HCT116 (cell line): ENCODE data around the gene IGSF21.
"Not testable (repeated sequence)": the region's sequence is repeated elsewhere in the genome, so short reads cannot be mapped to it uniquely, and the experiment has no call there.

Source experiments
- CTCF ChIP-seq, 3 experiments: fragments of 200-600 bp in 1 of 3; sonication (generic) in 1 of 3; IDR thresholded peaks in 2 of 3; conservative IDR thresholded peaks in 1 of 3; 2 replicates each; pipeline ENCODE4 v1.5.1; 2012 to 2017; ENCODE audit warnings: low read depth in 2 of 3, low read length in 2 of 3, antibody characterized with exemption in 1 of 3, borderline replicate concordance in 1 of 3, control low read depth in 1 of 3, mild to moderate bottlenecking in 1 of 3, mixed read lengths in 1 of 3, mixed run types in 1 of 3, moderate library complexity in 1 of 3; ENCODE audit not compliant: insufficient read depth in 1 of 3
- EZH2 ChIP-seq: fragments of 200-600 bp; sonication (generic); IDR thresholded peaks from 2 replicates; pipeline ENCODE4 v1.6.1; 2017; ENCODE audit warnings: antibody characterized with exemption, mixed run types
- POLR2A ChIP-seq: IDR thresholded peaks from 2 replicates; pipeline ENCODE4 v1.7.0; 2011; ENCODE audit warnings: borderline replicate concordance; ENCODE audit not compliant: insufficient read depth, insufficient read length; ENCODE audit errors: extremely low read depth
- RAD21 ChIP-seq: IDR thresholded peaks from 2 replicates; pipeline ENCODE4 v1.6.1; 2012; ENCODE audit warnings: low read depth, mild to moderate bottlenecking

- TF ChIP-seq POLR2A; RAD21; CTCF (IDR thresholded peaks at IDR 0.05 in 2 of 3, conservative IDR thresholded peaks at IDR 0.05 in 1 of 3; ENCODE audit: borderline replicate concordance in 1 of 3, insufficient read depth in 1 of 3, low read depth in 2 of 3, low read length in 2 of 3); EZH2: not testable (repeated sequence)
These were observed 58.0 kb downstream of the IGSF21 start for GRCh38 chr1:18165640-18166039.
